Stimulated activated memory B cell treated with anti-CD40 and anti-IgM and Interleukin-4, amounts not matched to agents 10 μg/mL and 1 μg/mL and 100 μg/mL, for 72 hours (primary cell): ENCODE results near the gene LIG1.
A peak's percentile ranks its signal among the peaks of the same experiment; 100 is the strongest.

Source experiments
- ATAC-seq: fragments of 150-1000 bp; cut with Tn5 transposase; 2 replicates; pipeline ENCODE4 v1.10.0; 2021
- H3K27ac Mint-ChIP-seq: one replicate; pipeline ENCODE4 v1.8.0; 2022; ENCODE audit warnings: mild to moderate bottlenecking, mixed read lengths
- H3K27me3 Mint-ChIP-seq: one replicate; pipeline ENCODE4 v1.8.0; 2022; ENCODE audit warnings: mixed read lengths
- H3K36me3 Mint-ChIP-seq: one replicate; pipeline ENCODE4 v1.8.0; 2022; ENCODE audit warnings: mixed read lengths
- H3K4me1 Mint-ChIP-seq: one replicate; pipeline ENCODE4 v1.8.0; 2022; ENCODE audit warnings: mixed read lengths
- H3K4me3 Mint-ChIP-seq: one replicate; pipeline ENCODE4 v1.8.0; 2022; ENCODE audit warnings: mild to moderate bottlenecking, moderate library complexity, mixed read lengths
- H3K9me3 Mint-ChIP-seq: one replicate; pipeline ENCODE4 v1.8.0; 2022; ENCODE audit warnings: mixed read lengths

The LIG1 gene

DNA sequence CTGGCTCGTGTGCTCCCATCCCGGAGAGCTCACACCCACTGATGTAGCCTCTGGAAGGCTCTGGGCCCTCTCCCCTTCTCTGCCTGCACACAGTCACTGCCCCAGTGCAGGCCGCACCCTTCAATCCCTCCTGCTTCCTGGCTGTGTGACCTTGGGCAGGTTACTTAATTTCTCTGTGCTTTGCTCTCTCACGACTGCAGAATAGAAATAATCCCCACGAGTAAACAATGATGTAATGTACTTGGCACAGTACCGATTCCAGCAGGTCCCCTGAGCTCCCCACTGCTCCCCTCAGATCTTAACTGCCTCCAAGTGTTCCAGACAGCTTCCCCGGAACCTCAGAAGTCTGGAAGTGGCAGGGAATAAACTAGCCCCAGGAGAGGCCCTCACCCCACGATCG lies 16.1 kb downstream of the LIG1 start:
- Mint-ChIP-seq H3K27me3 (no peaks in the 10 kb centered on the region), H3K4me1 (no peaks in the 10 kb centered on the region), H3K4me3 (no peak overlapping the region), H3K36me3 (peaks cover 43% of the 10 kb centered on the region), H3K9me3 (no peaks in the 10 kb centered on the region), H3K27ac (no peak overlapping the region)
- ATAC-seq = no peak

DNA sequence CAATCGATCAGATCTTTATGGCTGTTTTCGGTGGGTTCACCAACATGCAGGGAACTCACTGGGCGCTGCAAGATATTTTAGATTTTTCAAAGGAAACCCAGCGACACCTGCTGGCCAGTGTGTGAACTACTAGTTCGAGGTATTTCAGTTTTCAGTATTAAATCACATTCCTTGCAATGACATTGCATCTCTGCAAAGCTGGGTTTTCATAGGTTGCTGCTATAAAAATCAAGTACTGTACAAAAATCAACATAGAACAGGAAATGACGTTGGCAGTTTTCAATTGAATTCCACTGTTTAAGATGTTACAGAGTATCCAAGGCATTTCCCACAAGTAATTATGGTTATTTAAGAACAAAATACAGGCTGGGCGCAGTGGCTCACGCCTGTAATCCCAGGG lies 17.6 kb downstream of the LIG1 start:
- H3K4me3 Mint-ChIP-seq = no peak overlapping the region
- H3K27ac Mint-ChIP-seq = no peak overlapping the region
- H3K9me3 Mint-ChIP-seq = no peaks in the 10 kb centered on the region
- peaks cover 43% of the 10 kb centered on the region for H3K36me3 Mint-ChIP-seq
- ATAC-seq = no peak
- no peaks in the 10 kb centered on the region for H3K4me1 Mint-ChIP-seq
- H3K27me3 Mint-ChIP-seq = no peaks in the 10 kb centered on the region

DNA sequence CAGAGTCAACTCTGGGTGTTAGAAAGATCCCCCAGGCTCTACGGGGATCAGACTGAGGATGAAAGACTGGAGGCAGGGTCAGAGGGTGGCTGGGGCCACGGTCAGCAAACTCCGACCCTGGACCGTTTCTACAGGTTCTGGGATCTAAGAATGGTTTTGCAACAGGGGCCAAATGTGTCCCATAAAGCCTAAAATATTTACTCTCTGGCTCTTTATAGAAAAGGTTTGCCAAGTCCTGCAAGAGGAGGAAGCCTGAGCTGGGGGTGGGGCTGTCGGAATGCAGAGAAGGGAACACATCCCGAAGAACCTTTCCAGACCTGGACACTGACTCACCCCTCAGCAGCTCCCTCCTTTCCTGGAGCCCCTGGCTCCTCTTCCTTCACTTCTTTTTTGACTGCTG lies 20.7 kb downstream of the LIG1 start:
- H3K36me3 Mint-ChIP-seq = peaks cover 56% of the 10 kb centered on the region
- no peak for ATAC-seq
- H3K27me3 Mint-ChIP-seq = no peaks in the 10 kb centered on the region
- no peak overlapping the region for H3K4me3 Mint-ChIP-seq
- no peak overlapping the region for H3K27ac Mint-ChIP-seq
- H3K4me1 Mint-ChIP-seq = no peaks in the 10 kb centered on the region
- no peaks in the 10 kb centered on the region for H3K9me3 Mint-ChIP-seq

DNA sequence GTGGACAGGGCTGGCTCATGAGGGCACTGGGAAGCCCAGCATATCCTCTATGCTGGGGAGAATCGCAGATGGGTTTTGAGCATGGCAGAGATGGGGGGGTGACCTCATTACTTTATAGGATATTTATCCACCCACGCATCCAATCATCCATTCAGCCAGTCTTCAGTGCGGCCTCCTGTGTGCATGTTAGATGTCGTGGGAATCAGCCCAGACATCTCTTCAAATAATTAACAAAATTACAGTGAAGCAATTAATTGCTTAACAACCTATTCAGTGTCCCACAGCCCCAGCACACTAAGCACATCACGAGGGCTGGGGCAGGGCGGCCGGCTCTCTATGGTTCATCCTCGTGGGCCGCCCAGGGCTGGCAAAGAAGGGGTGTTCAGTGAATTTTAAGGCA lies 21.6 kb downstream of the LIG1 start:
- H3K27ac Mint-ChIP-seq = no peak overlapping the region
- no peak for ATAC-seq
- H3K27me3 Mint-ChIP-seq = no peaks in the 10 kb centered on the region
- H3K4me3 Mint-ChIP-seq = no peak overlapping the region
- H3K36me3 Mint-ChIP-seq = peaks cover 58% of the 10 kb centered on the region
- H3K4me1 Mint-ChIP-seq = no peaks in the 10 kb centered on the region
- H3K9me3 Mint-ChIP-seq = no peaks in the 10 kb centered on the region

DNA sequence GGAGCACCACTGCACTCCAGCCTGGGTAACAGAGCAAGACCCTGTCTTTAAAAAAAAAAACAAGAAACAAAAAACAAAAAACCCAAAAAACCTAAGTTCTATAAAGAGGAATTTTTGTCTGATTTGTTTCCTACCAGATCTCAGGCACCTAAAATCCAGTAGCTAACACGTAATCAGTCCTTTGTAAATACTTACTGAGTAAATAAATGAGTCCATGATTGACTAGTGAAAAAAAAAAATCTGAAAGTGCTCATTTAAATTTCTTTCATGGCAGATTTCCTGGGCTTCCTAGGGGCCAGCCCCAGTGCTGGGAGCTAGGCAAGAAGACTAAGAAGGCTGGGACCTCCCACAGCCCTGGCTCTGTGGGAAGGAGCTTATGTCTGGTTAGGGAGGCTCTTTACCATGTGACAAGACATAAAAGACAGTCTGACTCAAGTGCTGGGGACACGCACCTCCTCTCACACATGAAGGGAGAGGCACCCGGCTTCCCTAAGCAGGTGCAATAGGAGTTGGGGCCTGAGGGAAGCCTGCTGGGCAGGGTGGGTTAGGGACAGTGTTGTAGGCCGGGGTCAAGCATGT lies 22.5 kb downstream of the LIG1 start:
- no peaks in the 10 kb centered on the region for H3K9me3 Mint-ChIP-seq
- no peak overlapping the region for H3K27ac Mint-ChIP-seq
- no peaks in the 10 kb centered on the region for H3K4me1 Mint-ChIP-seq

DNA sequence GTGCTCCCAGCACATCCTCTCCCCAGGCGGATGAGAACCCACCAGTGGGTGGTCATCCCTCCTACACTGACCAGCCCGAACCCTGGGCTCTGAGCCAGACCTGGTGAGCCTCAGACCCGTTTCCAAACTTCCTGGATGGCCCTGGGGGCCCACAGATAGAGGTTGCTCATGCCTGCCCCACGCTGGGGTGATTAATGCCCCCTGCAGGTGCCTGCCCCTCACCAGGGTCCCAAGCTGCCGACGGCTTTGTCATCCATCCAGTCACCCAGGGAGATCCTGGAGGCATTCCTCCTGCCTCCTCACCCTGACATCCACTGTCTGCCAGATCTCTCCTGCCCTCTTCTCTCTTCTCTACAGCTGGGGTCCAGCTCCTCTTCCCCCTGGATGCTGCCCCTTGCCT lies 31.1 kb downstream of the LIG1 start:
- peaks cover 53% of the 10 kb centered on the region for H3K36me3 Mint-ChIP-seq
- no peaks in the 10 kb centered on the region for H3K4me1 Mint-ChIP-seq
- no peak overlapping the region for H3K27ac Mint-ChIP-seq

More for the DNA sequence above, 22.5 kb downstream of the LIG1 start:
- peaks cover 67% of the 10 kb centered on the region for H3K36me3 Mint-ChIP-seq
- H3K4me3 Mint-ChIP-seq = no peak overlapping the region
- no peak for ATAC-seq
- no peaks in the 10 kb centered on the region for H3K27me3 Mint-ChIP-seq

DNA sequence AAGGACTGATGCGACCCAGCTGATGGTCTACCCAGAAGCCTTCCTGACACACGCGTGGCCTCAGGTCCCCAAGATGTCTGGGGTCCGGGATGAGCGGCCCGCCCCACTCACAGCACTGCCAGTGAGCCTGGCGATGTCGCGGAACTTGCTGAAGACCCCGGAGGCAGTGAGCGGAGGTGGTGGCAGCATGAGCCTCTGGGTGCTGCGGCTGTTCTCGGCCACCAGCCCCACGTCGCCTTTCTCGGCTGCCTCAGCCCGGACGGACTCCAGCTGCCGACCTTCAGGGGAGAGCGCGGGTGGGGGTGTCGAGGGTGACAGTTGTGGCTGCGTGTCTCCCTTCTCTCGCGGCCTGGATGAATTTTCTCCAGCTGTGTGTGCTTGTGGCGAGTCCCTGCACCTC lies 32.7 kb downstream of the LIG1 start:
- ATAC-seq = no peak

More for the DNA sequence above, 31.1 kb downstream of the LIG1 start:
- no peak for ATAC-seq
- Mint-ChIP-seq H3K9me3 (no peaks in the 10 kb centered on the region), H3K4me3 (no peak overlapping the region), H3K27me3 (no peaks in the 10 kb centered on the region)

GRCh38 chr19:48136547-48136946 lies 33.6 kb downstream of the LIG1 start:
- ATAC-seq = no peak
- H3K4me1 Mint-ChIP-seq = no peaks in the 10 kb centered on the region
- no peaks in the 10 kb centered on the region for H3K27me3 Mint-ChIP-seq
- no peaks in the 10 kb centered on the region for H3K9me3 Mint-ChIP-seq
- H3K36me3 Mint-ChIP-seq = peaks cover 43% of the 10 kb centered on the region
- no peak overlapping the region for H3K27ac Mint-ChIP-seq
- no peak overlapping the region for H3K4me3 Mint-ChIP-seq

More for the DNA sequence above, 32.7 kb downstream of the LIG1 start:
- no peaks in the 10 kb centered on the region for H3K9me3 Mint-ChIP-seq
- no peak overlapping the region for H3K4me3 Mint-ChIP-seq
- H3K27me3 Mint-ChIP-seq = no peaks in the 10 kb centered on the region
- no peaks in the 10 kb centered on the region for H3K4me1 Mint-ChIP-seq
- H3K36me3 Mint-ChIP-seq = peaks cover 36% of the 10 kb centered on the region
- no peak overlapping the region for H3K27ac Mint-ChIP-seq

DNA sequence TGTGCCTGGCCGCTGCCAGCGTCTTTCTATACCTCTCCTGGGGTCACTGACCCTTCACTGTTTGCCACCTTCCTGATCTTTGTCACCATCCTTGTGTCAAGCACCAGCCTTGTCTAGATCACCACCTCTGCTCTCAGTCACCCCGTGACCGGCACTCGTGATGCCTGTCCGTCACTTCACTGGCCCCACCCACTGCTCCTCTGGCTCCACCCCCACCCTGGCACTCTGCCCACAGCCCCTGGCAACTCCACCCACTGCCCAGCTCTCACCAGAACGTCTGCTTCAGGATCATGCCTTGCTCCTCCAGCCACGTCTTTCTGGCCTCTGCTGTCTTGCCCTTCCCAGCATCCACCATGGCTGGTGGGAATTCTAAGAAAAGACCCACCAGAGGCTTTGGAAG lies 34.7 kb downstream of the LIG1 start:
- Mint-ChIP-seq H3K4me1 (no peaks in the 10 kb centered on the region), H3K4me3 (no peak overlapping the region), H3K36me3 (peaks cover 54% of the 10 kb centered on the region), H3K9me3 (no peaks in the 10 kb centered on the region), H3K27me3 (no peaks in the 10 kb centered on the region), H3K27ac (no peak overlapping the region)
- ATAC-seq = no peak

DNA sequence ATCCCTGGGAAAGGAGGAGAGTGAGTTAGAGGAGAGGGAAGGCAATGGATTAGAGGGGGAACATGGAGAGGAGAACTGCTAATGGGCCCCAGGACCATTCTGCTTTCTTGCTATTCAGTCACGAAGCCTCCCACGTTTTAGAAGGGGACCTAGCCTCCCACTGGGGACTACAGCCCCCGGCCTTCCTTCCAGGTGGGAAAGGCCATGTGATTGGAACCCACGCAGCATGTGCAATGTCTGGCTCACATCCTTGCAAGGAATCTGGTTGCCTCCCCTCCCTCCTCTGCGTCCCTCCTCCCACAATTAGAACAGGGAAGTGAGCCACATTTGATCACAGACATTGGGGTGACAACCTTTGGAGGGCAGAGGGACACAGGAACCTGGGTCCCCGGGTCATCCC lies 37.0 kb downstream of the LIG1 start:
- peaks cover 5% of the 10 kb centered on the region for H3K9me3 Mint-ChIP-seq
- no peaks in the 10 kb centered on the region for H3K27me3 Mint-ChIP-seq
- peaks cover 58% of the 10 kb centered on the region for H3K36me3 Mint-ChIP-seq
- no peaks in the 10 kb centered on the region for H3K4me1 Mint-ChIP-seq
- H3K4me3 Mint-ChIP-seq = no peak overlapping the region
- ATAC-seq = no peak
- H3K27ac Mint-ChIP-seq = no peak overlapping the region

- Mint-ChIP-seq H3K27ac (no peak overlapping the region), H3K36me3 (peaks cover 79% of the 10 kb centered on the region), H3K4me1 (peaks cover 2% of the 10 kb centered on the region), H3K9me3 (peaks cover 6% of the 10 kb centered on the region), H3K27me3 (no peaks in the 10 kb centered on the region), H3K4me3 (no peak overlapping the region)
- no peak for ATAC-seq
These were observed 42.6 kb downstream of the LIG1 start for GRCh38 chr19:48127561-48127960.

DNA sequence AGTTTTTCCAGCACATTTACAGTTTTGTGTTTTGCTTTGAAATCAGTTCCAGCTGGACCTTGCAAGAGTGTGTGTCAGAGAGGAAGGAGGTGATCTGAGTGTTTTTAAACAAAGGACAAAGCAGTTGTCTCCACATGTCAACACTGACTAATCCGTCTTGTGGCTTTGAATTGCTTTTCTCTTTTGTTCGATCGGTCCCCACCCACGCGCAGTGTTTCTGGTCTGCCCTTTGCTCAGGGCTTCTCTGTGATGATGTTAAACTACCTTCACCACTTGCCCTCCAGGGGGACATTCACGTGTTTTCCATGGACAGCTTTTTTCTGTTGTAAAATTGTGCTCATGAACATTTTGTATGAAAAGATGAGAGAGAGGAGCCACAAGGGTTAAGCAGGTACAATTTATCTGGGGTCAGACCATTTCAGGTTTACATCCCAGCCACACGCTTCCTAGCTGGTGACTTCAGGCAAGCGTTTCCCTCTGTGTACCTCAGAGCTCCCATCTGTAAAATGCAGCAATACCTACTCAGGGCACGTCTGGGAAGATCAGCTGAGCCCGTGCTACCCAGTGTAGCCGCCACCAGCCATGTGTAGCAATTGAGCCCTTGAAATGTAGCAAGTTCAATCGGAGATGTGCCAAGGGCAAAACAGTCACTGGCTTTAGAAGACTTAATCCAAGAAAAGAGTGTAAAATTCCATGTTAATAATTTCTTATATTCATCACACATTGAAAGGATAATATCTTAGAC lies 46.1 kb downstream of the LIG1 start:
- Mint-ChIP-seq H3K9me3 (peaks cover 6% of the 10 kb centered on the region), H3K27ac (no peak overlapping the region), H3K27me3 (no peaks in the 10 kb centered on the region), H3K36me3 (peaks cover 68% of the 10 kb centered on the region), H3K4me3 (no peak overlapping the region), H3K4me1 (peaks cover 11% of the 10 kb centered on the region)
- no peak for ATAC-seq

- Mint-ChIP-seq H3K27me3 (no peaks in the 10 kb centered on the region), H3K4me3 (peak overlapping the region; percentile 18), H3K4me1 (peaks cover 19% of the 10 kb centered on the region), H3K9me3 (peaks cover 4% of the 10 kb centered on the region), H3K36me3 (peaks cover 62% of the 10 kb centered on the region), H3K27ac (peak overlapping the region; percentile 92)
- ATAC-seq = no peak
These were observed 47.7 kb downstream of the LIG1 start for GRCh38 chr19:48122421-48122820.

DNA sequence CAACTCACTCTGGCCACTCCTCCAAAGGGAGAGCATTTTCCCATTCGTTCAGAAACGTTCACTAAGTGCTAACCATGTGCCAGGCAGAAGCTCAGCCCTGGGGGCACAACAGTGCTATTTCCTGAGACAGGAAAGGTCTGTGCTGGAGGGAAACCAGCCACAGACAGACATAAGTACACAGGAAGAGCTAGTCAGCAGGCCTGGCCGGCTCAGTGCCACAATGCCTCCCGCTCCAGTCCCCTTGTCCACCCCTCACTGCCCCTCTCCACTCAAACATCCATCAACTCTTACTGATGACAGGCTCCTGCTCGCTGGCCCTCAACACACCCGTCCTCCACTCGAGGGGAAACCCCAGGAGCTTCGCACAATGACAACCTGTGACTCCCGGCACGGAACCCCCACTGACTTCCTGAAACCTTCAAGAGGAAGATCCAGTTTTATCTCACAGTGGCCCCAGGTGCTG lies 48.2 kb downstream of the LIG1 start:
- Mint-ChIP-seq H3K4me1 (peaks cover 21% of the 10 kb centered on the region), H3K27me3 (no peaks in the 10 kb centered on the region), H3K4me3 (peak overlapping the region; percentile 18), H3K27ac (peak overlapping the region; percentile 92), H3K36me3 (peaks cover 60% of the 10 kb centered on the region), H3K9me3 (peaks cover 4% of the 10 kb centered on the region)
- ATAC-seq = peak; percentile 81

- Mint-ChIP-seq H3K4me1 (peaks cover 21% of the 10 kb centered on the region), H3K9me3 (peaks cover 4% of the 10 kb centered on the region), H3K36me3 (peaks cover 58% of the 10 kb centered on the region), H3K27me3 (no peaks in the 10 kb centered on the region), H3K4me3 (no peak overlapping the region), H3K27ac (no peak overlapping the region)
- ATAC-seq = no peak
These were observed 49.1 kb downstream of the LIG1 start for GRCh38 chr19:48121066-48121465.

DNA sequence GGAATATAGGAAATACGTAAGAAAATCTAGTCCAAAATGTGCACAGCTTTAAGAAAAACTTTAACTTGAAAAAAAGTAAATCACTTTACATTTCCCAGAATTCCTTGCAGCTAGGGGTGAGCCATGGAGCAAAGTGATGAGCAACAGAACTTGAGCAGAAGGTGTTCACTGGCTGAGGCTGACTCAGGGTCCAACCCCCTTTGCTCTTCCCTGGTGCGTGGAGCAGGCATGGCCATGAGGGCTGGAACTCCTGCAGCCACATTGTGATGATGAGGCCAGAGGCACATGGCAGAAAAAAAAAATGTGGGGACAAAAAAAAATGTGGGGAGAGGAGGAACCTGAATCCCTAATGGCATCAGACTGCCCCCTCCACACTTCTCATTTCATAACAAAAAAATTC lies 49.6 kb downstream of the LIG1 start:
- H3K4me1 Mint-ChIP-seq = peaks cover 21% of the 10 kb centered on the region
- peaks cover 4% of the 10 kb centered on the region for H3K9me3 Mint-ChIP-seq
- H3K27ac Mint-ChIP-seq = no peak overlapping the region
- H3K4me3 Mint-ChIP-seq = no peak overlapping the region
- peaks cover 56% of the 10 kb centered on the region for H3K36me3 Mint-ChIP-seq
- no peak for ATAC-seq
- no peaks in the 10 kb centered on the region for H3K27me3 Mint-ChIP-seq
